GM23338 (cell line): ENCODE measurements around the gene PLCG2. TPM values are rescaled to one million over a fixed set of nuclear protein-coding genes. Genes with fewer than 3 reads are reported as not detected.
A peak's percentile ranks its signal among the peaks of the same experiment; 100 is the strongest.

ENCODE experiments used
- ATAC-seq: fragments of 200-7000 bp; cut with Tn5 transposase; 3 replicates; pipeline ENCODE4 v1.9.1; 2020
- DNase-seq: peaks from one replicate; pipeline ENCODE4 v3.0.0-alpha.2; 2015; ENCODE audit warnings: low spot score
- H2AFZ ChIP-seq: fragments of 200-600 bp; sonication (generic); 2 replicates; pipeline ENCODE4 v1.8.0; 2016; ENCODE audit warnings: antibody characterized with exemption, mild to moderate bottlenecking, moderate library complexity
- H3F3A ChIP-seq: fragments of 200-600 bp; sonication (generic); replicated peaks from 2 replicates; pipeline ENCODE4 v1.8.0; 2017; ENCODE audit warnings: antibody characterized with exemption, mixed run types, low read depth
- H3K27ac ChIP-seq: fragments of 200-600 bp; sonication (generic); 2 replicates; pipeline ENCODE4 v1.6.1; 2016; ENCODE audit warnings: low read depth
- H3K27me3 ChIP-seq: fragments of 200-600 bp; sonication (generic); 2 replicates; pipeline ENCODE4 v1.8.0; 2016; ENCODE audit warnings: mild to moderate bottlenecking, mixed run types, moderate library complexity; ENCODE audit not compliant: insufficient read depth
- H3K36me3 ChIP-seq: fragments of 200-600 bp; sonication (generic); 2 replicates; pipeline ENCODE4 v1.8.0; 2016; ENCODE audit warnings: mild to moderate bottlenecking; ENCODE audit not compliant: insufficient read depth
- H3K4me1 ChIP-seq: fragments of 200-600 bp; sonication (generic); 2 replicates; pipeline ENCODE4 v1.8.0; 2016; ENCODE audit warnings: mild to moderate bottlenecking, moderate library complexity; ENCODE audit not compliant: insufficient read depth
- H3K4me2 ChIP-seq: fragments of 200-600 bp; sonication (generic); 2 replicates; pipeline ENCODE4 v1.7.1; 2017; ENCODE audit warnings: mixed run types
- H3K4me3 ChIP-seq: fragments of 200-600 bp; sonication (generic); 2 replicates; pipeline ENCODE4 v1.6.1; 2016; ENCODE audit warnings: mixed run types
- H3K79me2 ChIP-seq: fragments of 200-600 bp; sonication (generic); replicated peaks from 2 replicates; pipeline ENCODE4 v1.8.0; 2017; ENCODE audit warnings: mild to moderate bottlenecking; ENCODE audit not compliant: insufficient read depth
- H3K9me2 ChIP-seq: fragments of 200-600 bp; sonication (generic); 2 replicates; pipeline ENCODE4 v1.8.0; 2017; ENCODE audit not compliant: insufficient read depth
- H4K20me1 ChIP-seq: fragments of 200-600 bp; sonication (generic); replicated peaks from 2 replicates; pipeline ENCODE4 v1.8.0; 2017; ENCODE audit warnings: mild to moderate bottlenecking; ENCODE audit not compliant: insufficient read depth
- H3K27ac Mint-ChIP-seq: 2 replicates; pipeline ENCODE4 v1.8.0; 2020; ENCODE audit warnings: inconsistent platforms, mild to moderate bottlenecking, moderate library complexity, mixed read lengths
- H3K27me3 Mint-ChIP-seq: 3 replicates; pipeline ENCODE4 v1.8.0; 2022; ENCODE audit warnings: low read depth, mild to moderate bottlenecking, moderate library complexity, mixed read lengths, inconsistent platforms; ENCODE audit not compliant: insufficient read depth, poor library complexity
- H3K36me3 Mint-ChIP-seq: 3 replicates; pipeline ENCODE4 v1.8.0; 2021; ENCODE audit warnings: low read depth, mild to moderate bottlenecking, inconsistent platforms, moderate library complexity, mixed read lengths
- H3K4me1 Mint-ChIP-seq: 3 replicates; pipeline ENCODE4 v1.8.0; 2020; ENCODE audit warnings: mild to moderate bottlenecking, inconsistent platforms, mixed read lengths
- H3K4me3 Mint-ChIP-seq: 3 replicates; pipeline ENCODE4 v1.8.0; 2021; ENCODE audit warnings: moderate library complexity, mild to moderate bottlenecking, inconsistent platforms, mixed read lengths
- H3K9me3 Mint-ChIP-seq: 3 replicates; pipeline ENCODE4 v1.8.0; 2020; ENCODE audit warnings: moderate library complexity, mild to moderate bottlenecking, inconsistent platforms, mixed read lengths
- CREB1 ChIP-seq: fragments of 250-450 bp; sonication (Bioruptor Pico); IDR thresholded peaks from 2 replicates; pipeline ENCODE4 v1.5.0; 2020; ENCODE audit warnings: low read depth, mild to moderate bottlenecking, moderate library complexity
- CTCF ChIP-seq, 2 experiments: fragments of 200-600 bp in 1 of 2; sonication (generic) in 1 of 2; conservative IDR thresholded peaks; 2 replicates each; pipeline versions ENCODE4 v1.5.1 to v1.6.1; 2016 to 2017; ENCODE audit warnings: antibody characterized with exemption in 2 of 2, low read depth in 2 of 2, mild to moderate bottlenecking in 2 of 2, moderate library complexity in 1 of 2
- EZH2 ChIP-seq: fragments of 200-600 bp; sonication (generic); IDR thresholded peaks from one replicate; pipeline ENCODE4 v1.8.0; 2017; ENCODE audit warnings: antibody characterized with exemption, mild to moderate bottlenecking, low read depth; ENCODE audit not compliant: unreplicated experiment
- JUNB ChIP-seq: IDR thresholded peaks from one replicate; pipeline ENCODE4 v1.6.1; 2016; ENCODE audit warnings: antibody characterized with exemption; ENCODE audit not compliant: unreplicated experiment
- POLR2AphosphoS5 ChIP-seq: IDR thresholded peaks from 2 replicates; pipeline ENCODE4 v1.6.1; 2016; ENCODE audit warnings: antibody characterized with exemption, low read depth
- REST ChIP-seq: IDR thresholded peaks from one replicate; pipeline ENCODE4 v1.6.1; 2018; ENCODE audit warnings: antibody characterized with exemption; ENCODE audit not compliant: unreplicated experiment
- STAT1 ChIP-seq: IDR thresholded peaks from one replicate; pipeline ENCODE4 v1.6.1; 2016; ENCODE audit warnings: antibody characterized with exemption; ENCODE audit not compliant: unreplicated experiment
- ZNF114 ChIP-seq: fragments of 250-450 bp; sonication (Bioruptor Pico); IDR thresholded peaks from 2 replicates; pipeline ENCODE4 v1.5.0; 2020; ENCODE audit warnings: mild to moderate bottlenecking, moderate library complexity
- ZNF331 ChIP-seq: fragments of 250-450 bp; sonication (Bioruptor Pico); IDR thresholded peaks from 2 replicates; pipeline ENCODE4 v1.5.0; 2020; ENCODE audit warnings: low read depth, mild to moderate bottlenecking, moderate library complexity
- polyA plus RNA-seq: library from polyadenylated mRNA; unstranded; fragments of >200 nt; fragmentation: Nextera tagmentation; extraction: Ambion mirVana; gene quantifications from 2 replicates; pipeline ENCODE4 v1.2.1, GENCODE V29; 2016
- total RNA-seq: library from RNA; depleted of rRNA; stranded (reverse); fragments of >200 nt; shearing (Covaris generic); gene quantifications from 2 replicates; pipeline ENCODE4 v1.2.3, GENCODE V29; 2014

Gene PLCG2
- total and polyA plus RNA-seq, 2 experiments from 2014 or later: 2.4 to 5.9 TPM

GRCh38 chr16:81987121-81987520 lies 208.0 kb downstream of the PLCG2 start:
- H3K4me3 ChIP-seq: no peak overlapping the region
- Mint-ChIP-seq H3K4me3 (no peak overlapping the region), H3K27ac (no peak overlapping the region), H3K4me1 (peaks cover 3% of the 10 kb centered on the region; the same call in 1 of the 3 replicates), H3K27me3 (peaks cover 4% of the 10 kb centered on the region), H3K9me3 (no peaks in the 10 kb centered on the region), H3K36me3 (no peaks in the 10 kb centered on the region)
- H3F3A ChIP-seq: no peaks in the 10 kb centered on the region
- ATAC-seq: no peak
- no peaks in the 10 kb centered on the region for H3K36me3 ChIP-seq
- no peak for DNase-seq
- TF ChIP-seq ZNF114 (CRISPR knock-in tag) (no peak), REST (no peak), CTCF (conservative IDR thresholded peaks at IDR 0.05; ENCODE audit: low read depth in 2 of 2) (no peak), EZH2 (no peak), JUNB (no peak), CREB1 (CRISPR knock-in tag) (no peak)
- H3K27ac ChIP-seq: no peak overlapping the region
- 0 out of 2 replicates have a peak, but pooled peaks cover 3% of the 10 kb centered on the region for H3K4me1 ChIP-seq
- H3K4me2 ChIP-seq: no peak overlapping the region
- H3K79me2 ChIP-seq: no peaks in the 10 kb centered on the region
- H4K20me1 ChIP-seq: no peaks in the 10 kb centered on the region
- no peaks in the 10 kb centered on the region for H3K27me3 ChIP-seq
- 0 out of 2 replicates have a peak, but pooled peaks cover 3% of the 10 kb centered on the region for H3K9me2 ChIP-seq
- H2AFZ ChIP-seq: 0 out of 2 replicates have a peak overlapping the region, but pooled peaks have one; percentile 18

GRCh38 chr16:81987706-81988105 lies 208.6 kb downstream of the PLCG2 start:
- ATAC-seq: no peak
- TF ChIP-seq ZNF114 (CRISPR knock-in tag) (no peak), ZNF331 (CRISPR knock-in tag) (no peak), REST (no peak), POLR2AphosphoS5 (no peak), STAT1 (no peak)
- H4K20me1 ChIP-seq: no peaks in the 10 kb centered on the region
- H3K79me2 ChIP-seq: no peaks in the 10 kb centered on the region
- no peaks in the 10 kb centered on the region for H3K9me3 Mint-ChIP-seq
- H3F3A ChIP-seq: no peaks in the 10 kb centered on the region
- no peak overlapping the region; the same call in 1 of the 2 replicates for H3K27ac Mint-ChIP-seq
- peaks cover 4% of the 10 kb centered on the region for H3K27me3 Mint-ChIP-seq
- no peak overlapping the region for H3K4me3 ChIP-seq
- H3K4me2 ChIP-seq: no peak overlapping the region
- no peak overlapping the region for H3K27ac ChIP-seq
- H3K27me3 ChIP-seq: no peaks in the 10 kb centered on the region
- no peak for DNase-seq
- H3K4me3 Mint-ChIP-seq: no peak overlapping the region
- H3K36me3 Mint-ChIP-seq: no peaks in the 10 kb centered on the region
- H3K4me1 ChIP-seq: 0 out of 2 replicates have a peak, but pooled peaks cover 3% of the 10 kb centered on the region
- peaks cover 5% of the 10 kb centered on the region for H3K4me1 Mint-ChIP-seq
- 0 out of 2 replicates have a peak overlapping the region, but pooled peaks have one; percentile 28 for H2AFZ ChIP-seq
- no peaks in the 10 kb centered on the region for H3K36me3 ChIP-seq
- 0 out of 2 replicates have a peak, but pooled peaks cover 3% of the 10 kb centered on the region for H3K9me2 ChIP-seq
